Vagina (tissue), 2 donors: ENCODE results near the gene POLR3H. TPM values are rescaled to one million over a fixed set of nuclear protein-coding genes. Genes with fewer than 3 reads are reported as not detected.
A peak's percentile ranks its signal among the peaks of the same experiment; 100 is the strongest.

Source experiments
- DNase-seq, 2 donors: peaks; one replicate each; pipeline ENCODE4 v3.0.0-alpha.2; 2017; ENCODE audit errors: extremely low spot score in 2 of 2
- H3K27ac ChIP-seq: fragments of 200-600 bp; sonication (generic); one replicate; pipeline ENCODE4 v1.5.1; 2019
- H3K27me3 ChIP-seq: fragments of 200-600 bp; sonication (generic); one replicate; pipeline ENCODE4 v1.5.1; 2019
- H3K36me3 ChIP-seq, 2 donors: fragments of 200-600 bp; sonication (generic); one replicate each; pipeline ENCODE4 v1.5.1; 2017 to 2019
- H3K4me1 ChIP-seq: fragments of 200-600 bp; sonication (generic); one replicate; pipeline ENCODE4 v1.5.1; 2019
- H3K4me3 ChIP-seq, 2 donors: fragments of 200-600 bp; sonication (generic); 1 replicate in 1 of 2; 2 replicates in 1 of 2; pipeline ENCODE4 v1.5.1; 2016 to 2019
- H3K9me3 ChIP-seq: fragments of 200-600 bp; sonication (generic); one replicate; pipeline ENCODE4 v1.5.1; 2019
- CTCF ChIP-seq, 3 experiments: fragments of 450-650 bp in 2 of 3; fragments of 200-600 bp in 1 of 3; sonication (generic) in 1 of 3; IDR thresholded peaks; one replicate each; pipeline ENCODE4 v1.5.1; 2017 to 2019; ENCODE audit warnings: antibody characterized with exemption in 3 of 3, mild to moderate bottlenecking in 2 of 3, moderate library complexity in 2 of 3
- POLR2A ChIP-seq, 2 donors: fragments of 450-650 bp; IDR thresholded peaks; one replicate each; pipeline ENCODE4 v1.6.1; 2017; ENCODE audit warnings: antibody characterized with exemption in 2 of 2, mild to moderate bottlenecking in 2 of 2, moderate library complexity in 2 of 2
- POLR2AphosphoS5 ChIP-seq, 2 donors: sonication (generic); formaldehyde crosslinking; IDR thresholded peaks; one replicate each; pipeline ENCODE4 v1.9.0; 2017; ENCODE audit warnings: antibody characterized with exemption in 2 of 2, mild to moderate bottlenecking in 2 of 2, low read depth in 1 of 2; ENCODE audit not compliant: insufficient read depth in 1 of 2
- intact Hi-C: fragments of 100-400 bp; cut with DNase I; formaldehyde crosslinking; loops from one replicate; pipeline ENCODE4 v1.15.1; 2023
- total RNA-seq: library from RNA; depleted of rRNA; stranded (reverse); fragments of >200 nt; gene quantifications from one replicate; pipeline ENCODE4 v1.2.3, GENCODE V29; 2016

POLR3H gene
- total RNA-seq, 1 donor from 2014 or later: 21.4 TPM

GRCh38 chr22:41537203-41537602, 7.1 kb downstream of the POLR3H start:
- Histone ChIP-seq H3K4me1 (peaks cover 19% of the 10 kb centered on the region), H3K36me3 (peaks cover 0 to 10% of the 10 kb centered on the region in 2 donors)
- intact Hi-C loops: no loop called here

GRCh38 chr22:41535244-41535643, 9.0 kb downstream of the POLR3H start:
- peaks cover 7% of the 10 kb centered on the region for H3K4me1 ChIP-seq
- peaks cover 0 to 21% of the 10 kb centered on the region in 2 donors for H3K36me3 ChIP-seq
- no peaks in the 10 kb centered on the region for H3K27me3 ChIP-seq
- intact Hi-C loops: no loop called here
- no peak for TF ChIP-seq CTCF (IDR thresholded peaks at IDR 0.05)
- TF ChIP-seq POLR2AphosphoS5 (IDR thresholded peaks at IDR 0.05; ENCODE audit: insufficient read depth in 1 of 2, low read depth in 1 of 2): no peak
- TF ChIP-seq POLR2A (IDR thresholded peaks at IDR 0.05): no peak
- H3K27ac ChIP-seq: no peak overlapping the region
- no peak for DNase-seq
- H3K9me3 ChIP-seq: no peaks in the 10 kb centered on the region
- H3K4me3 ChIP-seq: no peak overlapping the region

More at GRCh38 chr22:41537203-41537602, 7.1 kb downstream of the POLR3H start:
- no peak for TF ChIP-seq POLR2AphosphoS5 (IDR thresholded peaks at IDR 0.05; ENCODE audit: insufficient read depth in 1 of 2, low read depth in 1 of 2)
- no peak for TF ChIP-seq POLR2A (IDR thresholded peaks at IDR 0.05)
- TF ChIP-seq CTCF (IDR thresholded peaks at IDR 0.05): no peak
- Histone ChIP-seq H3K9me3 (no peaks in the 10 kb centered on the region), H3K4me3 (no peak overlapping the region), H3K27me3 (no peaks in the 10 kb centered on the region), H3K27ac (no peak overlapping the region)
- DNase-seq: no peak

- no peak for TF ChIP-seq POLR2A (IDR thresholded peaks at IDR 0.05)
- TF ChIP-seq POLR2AphosphoS5 (IDR thresholded peaks at IDR 0.05; ENCODE audit: insufficient read depth in 1 of 2, low read depth in 1 of 2): no peak
- no peak for TF ChIP-seq CTCF (IDR thresholded peaks at IDR 0.05)
Measured at GRCh38 chr22:41534219-41534618, 10.1 kb downstream of the POLR3H start.

GRCh38 chr22:41532908-41533825, 11.1 kb downstream of the POLR3H start:
- intact Hi-C loops: no loop called here
- H3K36me3 ChIP-seq: peaks cover 0 to 26% of the 10 kb centered on the region in 2 donors
- H3K9me3 ChIP-seq: no peaks in the 10 kb centered on the region
- no peak for DNase-seq
- no peak overlapping the region for H3K4me3 ChIP-seq
- H3K27ac ChIP-seq: peak overlapping the region; percentile 2
- peak; percentile 40 to 47 (median 45) for TF ChIP-seq CTCF (IDR thresholded peaks at IDR 0.05)
- peak in 1 of 2 donors; percentile 19 for TF ChIP-seq POLR2AphosphoS5 (IDR thresholded peaks at IDR 0.05; ENCODE audit: insufficient read depth in 1 of 2, low read depth in 1 of 2)
- no peak for TF ChIP-seq POLR2A (IDR thresholded peaks at IDR 0.05)
- no peaks in the 10 kb centered on the region for H3K27me3 ChIP-seq
- peaks cover 7% of the 10 kb centered on the region for H3K4me1 ChIP-seq

More at GRCh38 chr22:41534219-41534618, 10.1 kb downstream of the POLR3H start:
- Histone ChIP-seq H3K9me3 (no peaks in the 10 kb centered on the region), H3K4me1 (peaks cover 7% of the 10 kb centered on the region), H3K36me3 (peaks cover 0 to 21% of the 10 kb centered on the region in 2 donors), H3K27ac (no peak overlapping the region), H3K4me3 (no peak overlapping the region), H3K27me3 (no peaks in the 10 kb centered on the region)
- intact Hi-C loops: no loop called here
- no peak for DNase-seq
